ENCODE measurements around the gene CALR.

The CALR gene

DNA sequence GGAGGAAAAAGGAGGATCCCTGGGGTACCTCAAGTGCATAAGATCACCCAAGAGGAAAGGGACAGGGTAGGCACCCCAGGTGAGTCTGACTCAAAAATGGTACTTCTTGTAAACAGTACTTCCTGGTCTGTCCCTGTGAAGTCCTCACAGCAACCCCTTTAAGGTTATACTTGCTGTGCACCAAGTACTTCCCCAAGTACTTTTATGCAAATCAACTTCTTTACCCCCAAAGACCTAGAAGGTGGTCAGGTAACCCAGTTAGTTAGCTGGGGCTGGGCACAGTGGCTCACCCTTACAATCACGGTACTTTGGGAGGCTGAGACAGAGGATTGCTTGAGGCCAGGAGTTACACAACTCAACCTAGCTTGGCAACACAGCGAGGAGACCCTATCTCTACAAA, 2.5 kb downstream of the CALR start:
- Histone ChIP-seq H2AFZ (ENCODE audit: low read length) (no peak overlapping the region), H3K4me3 (ENCODE audit: low read length) (0 out of 2 replicates have a peak overlapping the region, but pooled peaks have one; percentile 92), H3K27me3 (replicated peaks; ENCODE audit: insufficient read depth, low read length) (no peaks in the 10 kb centered on the region), H3K27ac (ENCODE audit: low read length) (peak overlapping the region; percentile 66; the same call in 1 of the 2 replicates), H3K79me2 (ENCODE audit: low read length) (peaks cover 46% of the 10 kb centered on the region), H3F3A (ENCODE audit: insufficient read depth, low read length) (peaks cover 87% of the 10 kb centered on the region), H3K9me2 (replicated peaks; ENCODE audit: insufficient read depth, low read length) (no peaks in the 10 kb centered on the region), H3K9ac (ENCODE audit: low read length) (no peak overlapping the region; the same call in 1 of the 2 replicates), H4K20me1 (ENCODE audit: insufficient read depth, low read length) (peaks cover 15% of the 10 kb centered on the region), H3K4me1 (ENCODE audit: low read length) (peaks cover 46% of the 10 kb centered on the region), H3K9me3 (replicated peaks; ENCODE audit: insufficient read depth, low read length) (no peaks in the 10 kb centered on the region), H3K4me2 (ENCODE audit: low read depth, low read length) (peak overlapping the region; percentile 76; the same call in 1 of the 2 replicates), H3K36me3 (replicated peaks; ENCODE audit: insufficient read depth, low read length) (peaks cover 24% of the 10 kb centered on the region)
- TF ChIP-seq, protein P1, sequence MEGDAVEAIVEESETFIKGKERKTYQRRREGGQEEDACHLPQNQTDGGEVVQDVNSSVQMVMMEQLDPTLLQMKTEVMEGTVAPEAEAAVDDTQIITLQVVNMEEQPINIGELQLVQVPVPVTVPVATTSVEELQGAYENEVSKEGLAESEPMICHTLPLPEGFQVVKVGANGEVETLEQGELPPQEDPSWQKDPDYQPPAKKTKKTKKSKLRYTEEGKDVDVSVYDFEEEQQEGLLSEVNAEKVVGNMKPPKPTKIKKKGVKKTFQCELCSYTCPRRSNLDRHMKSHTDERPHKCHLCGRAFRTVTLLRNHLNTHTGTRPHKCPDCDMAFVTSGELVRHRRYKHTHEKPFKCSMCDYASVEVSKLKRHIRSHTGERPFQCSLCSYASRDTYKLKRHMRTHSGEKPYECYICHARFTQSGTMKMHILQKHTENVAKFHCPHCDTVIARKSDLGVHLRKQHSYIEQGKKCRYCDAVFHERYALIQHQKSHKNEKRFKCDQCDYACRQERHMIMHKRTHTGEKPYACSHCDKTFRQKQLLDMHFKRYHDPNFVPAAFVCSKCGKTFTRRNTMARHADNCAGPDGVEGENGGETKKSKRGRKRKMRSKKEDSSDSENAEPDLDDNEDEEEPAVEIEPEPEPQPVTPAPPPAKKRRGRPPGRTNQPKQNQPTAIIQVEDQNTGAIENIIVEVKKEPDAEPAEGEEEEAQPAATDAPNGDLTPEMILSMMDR (IDR thresholded peaks at IDR 0.05; ENCODE audit: low read length): no peak
- TF ChIP-seq EZH2 (optimal IDR thresholded peaks at IDR 0.05; ENCODE audit: low read depth, low read length): no peak
- no peak for TF ChIP-seq EZH2phosphoT487 (IDR thresholded peaks at IDR 0.05; ENCODE audit: low read length)
- DNase-seq: no peak

DNA sequence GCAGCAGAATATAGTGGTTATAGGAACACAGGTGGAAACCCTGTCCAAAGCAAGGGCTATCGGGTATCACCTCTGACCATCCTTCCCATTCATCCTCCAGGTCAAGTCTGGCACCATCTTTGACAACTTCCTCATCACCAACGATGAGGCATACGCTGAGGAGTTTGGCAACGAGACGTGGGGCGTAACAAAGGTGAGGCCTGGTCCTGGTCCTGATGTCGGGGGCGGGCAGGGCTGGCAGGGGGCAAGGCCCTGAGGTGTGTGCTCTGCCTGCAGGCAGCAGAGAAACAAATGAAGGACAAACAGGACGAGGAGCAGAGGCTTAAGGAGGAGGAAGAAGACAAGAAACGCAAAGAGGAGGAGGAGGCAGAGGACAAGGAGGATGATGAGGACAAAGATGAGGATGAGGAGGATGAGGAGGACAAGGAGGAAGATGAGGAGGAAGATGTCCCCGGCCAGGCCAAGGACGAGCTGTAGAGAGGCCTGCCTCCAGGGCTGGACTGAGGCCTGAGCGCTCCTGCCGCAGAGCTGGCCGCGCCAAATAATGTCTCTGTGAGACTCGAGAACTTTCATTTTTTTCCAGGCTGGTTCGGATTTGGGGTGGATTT, 5.1 kb downstream of the CALR start:
- no peak overlapping the region for H3K9ac ChIP-seq (ENCODE audit: low read length)
- H3K9me2 ChIP-seq (replicated peaks; ENCODE audit: insufficient read depth, low read length): no peaks in the 10 kb centered on the region

DNA sequence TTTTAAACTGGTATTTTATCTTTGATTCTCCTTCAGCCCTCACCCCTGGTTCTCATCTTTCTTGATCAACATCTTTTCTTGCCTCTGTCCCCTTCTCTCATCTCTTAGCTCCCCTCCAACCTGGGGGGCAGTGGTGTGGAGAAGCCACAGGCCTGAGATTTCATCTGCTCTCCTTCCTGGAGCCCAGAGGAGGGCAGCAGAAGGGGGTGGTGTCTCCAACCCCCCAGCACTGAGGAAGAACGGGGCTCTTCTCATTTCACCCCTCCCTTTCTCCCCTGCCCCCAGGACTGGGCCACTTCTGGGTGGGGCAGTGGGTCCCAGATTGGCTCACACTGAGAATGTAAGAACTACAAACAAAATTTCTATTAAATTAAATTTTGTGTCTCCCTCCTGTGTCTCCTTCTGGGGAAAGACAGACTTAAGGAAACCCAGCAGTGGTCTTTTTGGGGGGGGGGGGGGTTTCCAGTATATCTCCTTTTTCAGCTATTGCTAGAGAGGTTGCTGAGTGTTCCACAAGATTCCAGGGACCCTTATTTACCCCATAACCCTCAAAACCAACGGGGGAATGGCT, 5.8 kb downstream of the CALR start:
- H3K79me2 ChIP-seq (ENCODE audit: low read length): peaks cover 71% of the 10 kb centered on the region

More for the DNA sequence above, 5.1 kb downstream of the CALR start:
- H2AFZ ChIP-seq (ENCODE audit: low read length): no peak overlapping the region
- no peak overlapping the region for H3K4me3 ChIP-seq (ENCODE audit: low read length)
- H4K20me1 ChIP-seq (ENCODE audit: insufficient read depth, low read length): peaks cover 15% of the 10 kb centered on the region
- no peaks in the 10 kb centered on the region for H3K9me3 ChIP-seq (replicated peaks; ENCODE audit: insufficient read depth, low read length)
- peaks cover 36% of the 10 kb centered on the region for H3K36me3 ChIP-seq (replicated peaks; ENCODE audit: insufficient read depth, low read length)
- peak overlapping the region; percentile 78; the same call in 1 of the 2 replicates for H3K27ac ChIP-seq (ENCODE audit: low read length)
- DNase-seq: no peak
- TF ChIP-seq, protein P1 (IDR thresholded peaks at IDR 0.05; ENCODE audit: low read length): no peak
- peak overlapping the region; percentile 0; the same call in 1 of the 2 replicates for H3K4me2 ChIP-seq (ENCODE audit: low read depth, low read length)
- H3F3A ChIP-seq (ENCODE audit: insufficient read depth, low read length): peaks cover 78% of the 10 kb centered on the region
- H3K27me3 ChIP-seq (replicated peaks; ENCODE audit: insufficient read depth, low read length): no peaks in the 10 kb centered on the region
- H3K4me1 ChIP-seq (ENCODE audit: low read length): peaks cover 40% of the 10 kb centered on the region
- H3K79me2 ChIP-seq (ENCODE audit: low read length): peaks cover 71% of the 10 kb centered on the region

More for the DNA sequence above, 5.8 kb downstream of the CALR start:
- no peak for DNase-seq
- H3K4me2 ChIP-seq (ENCODE audit: low read depth, low read length): no peak overlapping the region
- no peaks in the 10 kb centered on the region for H3K27me3 ChIP-seq (replicated peaks; ENCODE audit: insufficient read depth, low read length)
- H3K36me3 ChIP-seq (replicated peaks; ENCODE audit: insufficient read depth, low read length): peaks cover 36% of the 10 kb centered on the region
- H3F3A ChIP-seq (ENCODE audit: insufficient read depth, low read length): peaks cover 71% of the 10 kb centered on the region
- no peak overlapping the region for H3K9ac ChIP-seq (ENCODE audit: low read length)
- H3K9me3 ChIP-seq (replicated peaks; ENCODE audit: insufficient read depth, low read length): no peaks in the 10 kb centered on the region
- H2AFZ ChIP-seq (ENCODE audit: low read length): no peak overlapping the region
- peaks cover 40% of the 10 kb centered on the region for H3K4me1 ChIP-seq (ENCODE audit: low read length)
- H4K20me1 ChIP-seq (ENCODE audit: insufficient read depth, low read length): peaks cover 11% of the 10 kb centered on the region
- no peak overlapping the region for H3K4me3 ChIP-seq (ENCODE audit: low read length)
- peak overlapping the region; percentile 79 for H3K27ac ChIP-seq (ENCODE audit: low read length)
- H3K9me2 ChIP-seq (replicated peaks; ENCODE audit: insufficient read depth, low read length): no peaks in the 10 kb centered on the region
- TF ChIP-seq EZH2phosphoT487 (IDR thresholded peaks at IDR 0.05; ENCODE audit: low read length) (no peak), EZH2 (optimal IDR thresholded peaks at IDR 0.05; ENCODE audit: low read depth, low read length) (no peak)
- TF ChIP-seq, protein P1 (IDR thresholded peaks at IDR 0.05; ENCODE audit: low read length): no peak
